Left ventricle myocardium inferior (tissue), 1 donor: ENCODE measurements around the gene RPS6KB2. TPM values are rescaled to one million over a fixed set of nuclear protein-coding genes. Genes with fewer than 3 reads are reported as not detected.

Source experiments
- DNase-seq: peaks from one replicate; pipeline ENCODE4 v3.0.0-alpha.2; 2020
- H3K27ac ChIP-seq: fragments of 200-600 bp; replicated peaks from 2 replicates; pipeline ENCODE4 v1.8.0; 2021
- H3K27me3 ChIP-seq: fragments of 200-600 bp; 2 replicates; pipeline ENCODE4 v1.8.0; 2021; ENCODE audit warnings: low read depth
- H3K36me3 ChIP-seq: fragments of 200-600 bp; 2 replicates; pipeline ENCODE4 v1.8.0; 2021
- H3K4me1 ChIP-seq: fragments of 200-600 bp; 2 replicates; pipeline ENCODE4 v1.8.0; 2021
- H3K4me3 ChIP-seq: fragments of 200-600 bp; 2 replicates; pipeline ENCODE4 v1.8.0; 2021; ENCODE audit warnings: mild to moderate bottlenecking, moderate library complexity
- H3K9me3 ChIP-seq: fragments of 200-600 bp; replicated peaks from 2 replicates; pipeline ENCODE4 v1.8.0; 2021
- CTCF ChIP-seq: fragments of 200-600 bp; IDR thresholded peaks from 2 replicates; pipeline ENCODE4 v1.8.0; 2021; ENCODE audit warnings: antibody characterized with exemption, mild to moderate bottlenecking, borderline replicate concordance
- intact Hi-C: fragments of 100-400 bp; cut with micrococcal nuclease; formaldehyde crosslinking; loops from one replicate; pipeline ENCODE4 v1.11.0; 2022
- total RNA-seq: library from RNA; stranded (reverse); fragmentation: NEBNext Ultra II Directional; extraction: Animal tissue kit (Norgen Biotek cat#: 25700); gene quantifications from one replicate; pipeline ENCODE4 v1.2.1, GENCODE V29; 2021
- donor health status: DM: no; HTN: yes; CAD: no; lungs with severe emphysema.

RPS6KB2 gene
- total RNA-seq, 1 donor from 2014 or later, result 21.3 TPM

- peaks cover 13% of the 10 kb centered on the region for H3K36me3 ChIP-seq
- intact Hi-C loops, result loop anchor here (10.0 kb wide), 1 partner anchor 114 kb away; the partner anchor contains the start of genes CDK2AP2 and PITPNM1
- peaks cover 24% of the 10 kb centered on the region for H3K4me1 ChIP-seq
- TF ChIP-seq CTCF, result no peak
- H3K27ac ChIP-seq, result peak overlapping the region; percentile 89
- H3K4me3 ChIP-seq, result peak overlapping the region; percentile 92
- no peaks in the 10 kb centered on the region for H3K9me3 ChIP-seq
- no peaks in the 10 kb centered on the region for H3K27me3 ChIP-seq
- DNase-seq, result no peak
These were observed 37.4 kb upstream of the RPS6KB2 start for GRCh38 chr11:67390947-67391303.

DNA sequence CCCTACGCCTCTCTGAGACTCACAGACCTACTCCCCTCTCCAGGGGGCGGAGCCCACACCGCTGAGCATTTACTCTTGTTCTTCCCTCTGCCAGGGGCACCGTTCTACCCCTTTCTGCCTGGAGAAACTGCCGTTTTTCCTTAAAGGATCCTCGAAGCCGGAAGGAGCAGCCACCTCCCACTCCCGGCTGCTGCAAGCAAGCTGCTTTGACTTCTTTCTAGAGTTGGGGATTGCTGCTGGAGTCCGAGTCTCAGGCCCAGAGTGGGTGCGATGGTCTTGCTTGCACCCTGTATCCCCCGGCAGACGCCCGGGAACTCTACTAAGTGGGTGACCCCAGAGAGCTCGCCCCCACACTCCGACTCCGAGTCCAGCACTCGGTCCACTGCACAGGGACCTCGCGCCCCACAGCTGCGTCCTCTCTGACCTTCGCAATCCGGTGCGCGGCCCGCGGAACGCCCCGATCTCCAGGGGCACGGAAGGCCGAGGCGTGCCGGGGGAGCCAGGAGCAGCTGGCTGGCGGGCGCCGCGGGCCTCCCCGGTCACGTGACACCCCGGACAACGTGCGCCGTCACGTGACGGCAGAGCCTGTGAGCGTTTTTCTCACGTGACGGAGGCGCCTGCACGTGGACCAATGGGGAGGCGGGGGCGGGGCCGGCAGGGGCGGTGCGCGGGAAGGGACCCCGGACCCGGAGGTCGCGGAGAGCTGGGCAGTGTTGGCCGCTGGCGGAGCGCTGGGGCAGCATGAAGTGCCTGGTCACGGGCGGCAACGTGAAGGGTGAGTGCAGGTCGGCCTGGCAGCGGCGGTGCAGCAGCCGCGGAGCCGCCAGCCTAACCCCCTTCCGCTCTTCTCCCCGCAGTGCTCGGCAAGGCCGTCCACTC, 36.8 kb upstream of the RPS6KB2 start, which contains the start of gene RAD9A:
Gene RAD9A (plus strand): TSS at position 683 of the 879 bp plus-strand sequence. CDS start 59 bp downstream, at position 742.
- DNase-seq, result peak; percentile 97
- intact Hi-C loops, result loop anchor here (10.0 kb wide), 1 partner anchor 113 kb away; the partner anchor contains the start of genes CDK2AP2 and PITPNM1
- no peak for TF ChIP-seq CTCF
- Histone ChIP-seq H3K27ac (peak within 1 kb of the TSS; percentile 89), H3K4me3 (peak within 1 kb of the TSS; percentile 92), H3K27me3 (no peaks in the 10 kb centered on the region), H3K9me3 (no peaks in the 10 kb centered on the region), H3K36me3 (peaks cover 19% of the 10 kb centered on the region), H3K4me1 (peaks cover 24% of the 10 kb centered on the region)

DNA sequence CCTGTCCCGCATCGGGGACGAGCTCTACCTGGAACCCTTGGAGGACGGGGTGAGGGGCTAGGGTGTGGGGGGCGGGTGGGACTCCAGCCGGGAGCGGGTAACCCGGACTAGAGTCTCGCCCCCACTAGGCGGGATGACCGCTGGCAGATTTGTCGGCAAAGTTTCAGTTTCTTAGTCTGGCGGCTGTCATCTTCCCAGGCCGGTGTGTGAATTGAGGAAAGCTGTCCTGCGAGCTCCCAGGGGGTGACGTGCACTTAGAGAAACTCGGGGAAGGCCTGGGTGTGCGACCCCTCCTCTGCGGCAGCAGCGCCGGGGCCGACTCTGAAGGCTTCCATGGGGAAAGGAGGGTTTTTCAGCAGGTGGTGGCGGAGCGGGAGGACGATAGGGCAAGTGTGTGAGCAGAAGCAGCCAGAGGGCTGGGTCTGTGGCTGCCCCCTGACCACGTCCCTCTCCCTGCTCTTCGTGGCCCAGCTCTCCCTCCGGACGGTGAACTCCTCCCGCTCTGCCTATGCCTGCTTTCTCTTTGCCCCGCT, 36.0 kb upstream of the RPS6KB2 start:
- intact Hi-C loops, result loop anchor here (10.0 kb wide), 1 partner anchor 113 kb away; the partner anchor contains the start of genes CDK2AP2 and PITPNM1
- Histone ChIP-seq H3K4me1 (peaks cover 32% of the 10 kb centered on the region), H3K27me3 (no peaks in the 10 kb centered on the region)

GRCh38 chr11:67393437-67393836, 34.9 kb upstream of the RPS6KB2 start:
- no peaks in the 10 kb centered on the region for H3K9me3 ChIP-seq
- intact Hi-C loops, result loop anchor here (10.0 kb wide), 1 partner anchor 111 kb away; the partner anchor contains the start of genes CDK2AP2 and PITPNM1
- no peaks in the 10 kb centered on the region for H3K27me3 ChIP-seq
- H3K4me1 ChIP-seq, result peaks cover 43% of the 10 kb centered on the region
- DNase-seq, result no peak
- H3K4me3 ChIP-seq, result no peak overlapping the region
- no peak for TF ChIP-seq CTCF
- H3K36me3 ChIP-seq, result peaks cover 38% of the 10 kb centered on the region
- H3K27ac ChIP-seq, result no peak overlapping the region

More for the DNA sequence above, 36.0 kb upstream of the RPS6KB2 start:
- H3K27ac ChIP-seq, result peak overlapping the region; percentile 89
- no peak for DNase-seq
- peak overlapping the region; percentile 92 for H3K4me3 ChIP-seq
- H3K36me3 ChIP-seq, result peaks cover 27% of the 10 kb centered on the region
- TF ChIP-seq CTCF, result no peak
- no peaks in the 10 kb centered on the region for H3K9me3 ChIP-seq

DNA sequence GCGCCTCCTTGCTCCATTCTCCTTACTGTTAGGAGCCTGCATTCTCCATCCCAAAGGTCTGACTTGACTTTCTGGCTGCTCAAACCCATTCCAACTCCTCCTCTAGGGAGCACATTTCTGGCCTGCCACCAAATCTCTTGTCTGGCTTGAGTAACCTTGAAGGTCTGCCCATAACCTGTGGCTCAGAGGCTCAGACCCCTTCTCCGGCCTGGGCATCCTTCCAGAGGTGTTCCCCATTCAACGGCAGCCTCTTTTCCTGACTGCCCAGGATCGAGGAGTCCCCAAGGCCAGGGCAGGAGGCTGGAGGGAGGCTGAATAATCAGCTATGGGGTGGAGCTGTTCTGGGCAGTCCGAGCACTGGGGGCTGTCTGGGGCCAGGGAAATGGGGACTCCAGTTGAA, 34.3 kb upstream of the RPS6KB2 start:
- no peak for DNase-seq
- no peaks in the 10 kb centered on the region for H3K9me3 ChIP-seq
- intact Hi-C loops, result loop anchor here (10.0 kb wide), 1 partner anchor 111 kb away; the partner anchor contains the start of genes CDK2AP2 and PITPNM1
- H3K27ac ChIP-seq, result no peak overlapping the region
- TF ChIP-seq CTCF, result no peak
- peaks cover 44% of the 10 kb centered on the region for H3K36me3 ChIP-seq
- no peaks in the 10 kb centered on the region for H3K27me3 ChIP-seq
- H3K4me1 ChIP-seq, result peaks cover 49% of the 10 kb centered on the region
- no peak overlapping the region for H3K4me3 ChIP-seq
